H9 (cell line): ENCODE data around the gene SPDEF. TPM values are rescaled to one million over a fixed set of nuclear protein-coding genes. Genes with fewer than 3 reads are reported as not detected.

Source experiments
- DNase-seq: peaks from one replicate; pipeline ENCODE4 v3.0.0-alpha.2; 2017
- H2AFZ ChIP-seq: one replicate; pipeline ENCODE4 v1.6.1; 2013; ENCODE audit warnings: mild to moderate bottlenecking, low read length, control low read depth, moderate library complexity
- H2AK5ac ChIP-seq: 2 replicates; pipeline ENCODE4 v1.6.1; 2013; ENCODE audit warnings: low read length, control low read depth, mixed read lengths; ENCODE audit not compliant: insufficient read length
- H2BK120ac ChIP-seq: one replicate; pipeline ENCODE4 v1.6.1; 2013; ENCODE audit warnings: low read depth, mild to moderate bottlenecking, low read length, control low read depth, inconsistent platforms; ENCODE audit not compliant: poor library complexity, severe bottlenecking
- H2BK12ac ChIP-seq: 2 replicates; pipeline ENCODE4 v1.6.1; 2013; ENCODE audit warnings: low read length, control low read depth, mixed read lengths, low read depth; ENCODE audit not compliant: insufficient read length
- H2BK15ac ChIP-seq: 2 replicates; pipeline ENCODE4 v1.6.1; 2013; ENCODE audit warnings: low read depth, low read length, control low read depth
- H2BK20ac ChIP-seq: one replicate; pipeline ENCODE4 v1.6.1; 2013; ENCODE audit warnings: low read depth, mild to moderate bottlenecking, low read length, control low read depth, inconsistent platforms; ENCODE audit not compliant: poor library complexity, severe bottlenecking
- H2BK5ac ChIP-seq: 2 replicates; pipeline ENCODE4 v1.6.1; 2013; ENCODE audit warnings: low read length, control low read depth, mixed read lengths; ENCODE audit not compliant: insufficient read length
- H3K14ac ChIP-seq: 2 replicates; pipeline ENCODE4 v1.6.1; 2013; ENCODE audit warnings: low read length, control low read depth; ENCODE audit not compliant: insufficient read depth
- H3K18ac ChIP-seq: 2 replicates; pipeline ENCODE4 v1.6.1; 2013; ENCODE audit warnings: low read depth, mild to moderate bottlenecking, mixed read lengths, low read length, control low read depth; ENCODE audit not compliant: insufficient read length
- H3K23ac ChIP-seq: 2 replicates; pipeline ENCODE4 v1.6.1; 2013; ENCODE audit warnings: low read length, control low read depth, mixed read lengths, low read depth; ENCODE audit not compliant: insufficient read length
- H3K23me2 ChIP-seq: 2 replicates; pipeline ENCODE4 v1.6.1; 2013; ENCODE audit warnings: low read depth, mild to moderate bottlenecking, mixed read lengths, low read length, control low read depth; ENCODE audit not compliant: insufficient read length, poor library complexity, severe bottlenecking
- H3K27ac ChIP-seq: 2 replicates; pipeline ENCODE4 v1.5.1; 2013; ENCODE audit warnings: low read length, control low read depth, mixed read lengths, low read depth; ENCODE audit not compliant: insufficient read length
- H3K27me3 ChIP-seq: 2 replicates; pipeline ENCODE4 v1.6.1; 2013; ENCODE audit warnings: low read length, control low read depth, inconsistent platforms; ENCODE audit not compliant: insufficient read depth
- H3K4ac ChIP-seq: 2 replicates; pipeline ENCODE4 v1.6.1; 2013; ENCODE audit warnings: low read depth, mild to moderate bottlenecking, control low read depth, inconsistent platforms, low read length, moderate library complexity
- H3K4me1 ChIP-seq: 2 replicates; pipeline ENCODE4 v1.6.1; 2013; ENCODE audit warnings: low read length, control low read depth, inconsistent platforms; ENCODE audit not compliant: insufficient read depth
- H3K4me2 ChIP-seq: 2 replicates; pipeline ENCODE4 v1.6.1; 2013; ENCODE audit warnings: low read length, control low read depth, mixed read lengths; ENCODE audit not compliant: insufficient read length, insufficient read depth
- H3K56ac ChIP-seq: 2 replicates; pipeline ENCODE4 v1.6.1; 2013; ENCODE audit warnings: low read depth, mild to moderate bottlenecking, mixed read lengths, low read length, control low read depth; ENCODE audit not compliant: insufficient read length
- H3K79me1 ChIP-seq: 2 replicates; pipeline ENCODE4 v1.6.1; 2013; ENCODE audit warnings: low read depth, mild to moderate bottlenecking, moderate library complexity, low read length, control low read depth, inconsistent platforms; ENCODE audit not compliant: insufficient read depth, poor library complexity, severe bottlenecking
- H3K79me2 ChIP-seq: 2 replicates; pipeline ENCODE4 v1.6.1; 2013; ENCODE audit warnings: low read length, control low read depth, inconsistent platforms; ENCODE audit not compliant: insufficient read depth
- H3K9ac ChIP-seq: 2 replicates; pipeline ENCODE4 v1.6.1; 2013; ENCODE audit warnings: low read length, control low read depth, mixed read lengths; ENCODE audit not compliant: insufficient read length; ENCODE audit errors: extremely low read depth
- H3K9me3 ChIP-seq: one replicate; pipeline ENCODE4 v1.6.1; 2013; ENCODE audit warnings: low read depth, low read length, inconsistent platforms; ENCODE audit not compliant: control insufficient read depth
- H3T11ph ChIP-seq: one replicate; pipeline ENCODE4 v1.6.1; 2013; ENCODE audit warnings: mild to moderate bottlenecking, low read length, control low read depth, inconsistent platforms
- H4K20me1 ChIP-seq: one replicate; pipeline ENCODE4 v1.6.1; 2013; ENCODE audit not compliant: control insufficient read depth, insufficient read length, insufficient read depth
- H4K5ac ChIP-seq: 2 replicates; pipeline ENCODE4 v1.6.1; 2013; ENCODE audit warnings: low read depth, mild to moderate bottlenecking, mixed read lengths, low read length, control low read depth; ENCODE audit not compliant: insufficient read length
- H4K8ac ChIP-seq: replicated peaks from 2 replicates; pipeline ENCODE4 v1.6.1; 2013; ENCODE audit warnings: low read length, control low read depth, mixed read lengths, low read depth; ENCODE audit not compliant: insufficient read length
- H4K91ac ChIP-seq: 2 replicates; pipeline ENCODE4 v1.6.1; 2013; ENCODE audit warnings: low read depth, mild to moderate bottlenecking, moderate library complexity, mixed read lengths, low read length, control low read depth; ENCODE audit not compliant: insufficient read length
- H3K27ac Mint-ChIP-seq, 3 experiments: 2 replicates in 2 of 3; 3 replicates in 1 of 3; pipeline ENCODE4 v1.8.0; 2020 to 2021; ENCODE audit warnings: mixed read lengths in 3 of 3, mild to moderate bottlenecking in 1 of 3, moderate library complexity in 1 of 3
- H3K27me3 Mint-ChIP-seq: 2 replicates; pipeline ENCODE4 v1.8.0; 2021; ENCODE audit warnings: low read depth, mild to moderate bottlenecking, moderate library complexity, mixed read lengths
- H3K36me3 Mint-ChIP-seq, 3 experiments: 2 replicates in 2 of 3; 3 replicates in 1 of 3; pipeline ENCODE4 v1.8.0; 2020 to 2021; ENCODE audit warnings: low read depth in 3 of 3, mixed read lengths in 3 of 3; ENCODE audit not compliant: insufficient read depth in 1 of 3
- H3K4me1 Mint-ChIP-seq, 2 experiments: 2 replicates each; pipeline ENCODE4 v1.8.0; 2020; ENCODE audit warnings: mixed read lengths in 2 of 2
- H3K4me3 Mint-ChIP-seq, 2 experiments: 2 replicates in 1 of 2; 3 replicates in 1 of 2; pipeline ENCODE4 v1.8.0; 2020 to 2021; ENCODE audit warnings: mild to moderate bottlenecking in 2 of 2, mixed read lengths in 2 of 2, moderate library complexity in 1 of 2
- H3K9me3 Mint-ChIP-seq, 2 experiments: 2 replicates in 1 of 2; 3 replicates in 1 of 2; pipeline ENCODE4 v1.8.0; 2020; ENCODE audit warnings: mild to moderate bottlenecking in 2 of 2, mixed read lengths in 2 of 2, moderate library complexity in 1 of 2
- CTCF ChIP-seq: fragments of 200-600 bp; sonication (generic); conservative IDR thresholded peaks from 3 replicates; pipeline ENCODE4 v1.8.0; 2021; ENCODE audit warnings: antibody characterized with exemption, mild to moderate bottlenecking
- WGBS: extraction: QIAGEN DNeasy Blood & Tissue Kit; methylation state at CpG from one replicate; pipeline ENCODE4 v1.1.7; 2013; ENCODE audit warnings: missing lambda C conversion rate, low lambda C conversion rate, mixed read lengths; ENCODE audit not compliant: insufficient read length; ENCODE audit errors: extremely low coverage; 5-methylcytosine and 5-hydroxymethylcytosine counted together
- total RNA-seq: library from RNA; stranded (reverse); gene quantifications from 2 replicates; pipeline ENCODE4 v1.2.1, GENCODE V29; 2021

Gene SPDEF
- total RNA-seq, 1 experiment from 2014 or later: 0.15 TPM

- Histone ChIP-seq H3K18ac (no peak overlapping the region), H3K79me1 (no peaks in the 10 kb centered on the region), H4K20me1 (no peaks in the 10 kb centered on the region), H4K91ac (no peak overlapping the region), H2BK20ac (no peak overlapping the region), H3K14ac (no peak overlapping the region), H3K9ac (no peak overlapping the region), H3K4ac (no peak overlapping the region), H3K79me2 (no peaks in the 10 kb centered on the region), H2AK5ac (no peak overlapping the region), H3K56ac (no peak overlapping the region), H3K27ac (no peak overlapping the region), H2BK5ac (no peak overlapping the region), H3K9me3 (no peaks in the 10 kb centered on the region), H3K4me2 (no peak overlapping the region), H2AFZ (no peak overlapping the region), H4K5ac (no peak overlapping the region), H3K4me1 (no peaks in the 10 kb centered on the region), H2BK120ac (no peak overlapping the region), H3K27me3 (no peaks in the 10 kb centered on the region), H3K23ac (no peak overlapping the region), H2BK15ac (no peak overlapping the region), H4K8ac (no peak overlapping the region), H3T11ph (no peak overlapping the region), H2BK12ac (no peak overlapping the region), H3K23me2 (no peaks in the 10 kb centered on the region)
- no peaks in the 10 kb centered on the region for H3K9me3 Mint-ChIP-seq
- H3K4me1 Mint-ChIP-seq: peaks cover 7 to 14% of the 10 kb centered on the region in 2 experiments
- no peak for DNase-seq
- TF ChIP-seq CTCF: no peak; the same call in 2 of the 3 replicates
- no peaks in the 10 kb centered on the region; the same call in none of the 2 replicates for H3K27me3 Mint-ChIP-seq
- H3K36me3 Mint-ChIP-seq: no peaks in the 10 kb centered on the region
- WGBS: no CpG with 5 or more reads among the region's 13 CpGs
- H3K27ac Mint-ChIP-seq: peak overlapping the region in 1 of 3 experiments; percentile 33; a peak in 1 of 7 replicates
- no peak overlapping the region for H3K4me3 Mint-ChIP-seq
Observed at GRCh38 chr6:34544776-34545471, 11.2 kb downstream of the SPDEF start.
